Retinal pigment epithelial cell (primary cell): ENCODE data around the gene NPHP4.

Experiments
- DNase-seq: peaks from one replicate; pipeline ENCODE4 v3.0.0-alpha.2; 2010; ENCODE audit warnings: low read depth
- H3K4me3 ChIP-seq: 2 replicates; pipeline ENCODE4 v1.5.1; 2011; ENCODE audit warnings: mild to moderate bottlenecking, low read length, control low read depth, moderate library complexity
- TF ChIP-seq, protein P1 (sequence below): conservative IDR thresholded peaks from 2 replicates; pipeline ENCODE4 v1.5.1; 2011; ENCODE audit warnings: low read depth, low read length, control low read depth, inconsistent platforms

The NPHP4 gene

DNA sequence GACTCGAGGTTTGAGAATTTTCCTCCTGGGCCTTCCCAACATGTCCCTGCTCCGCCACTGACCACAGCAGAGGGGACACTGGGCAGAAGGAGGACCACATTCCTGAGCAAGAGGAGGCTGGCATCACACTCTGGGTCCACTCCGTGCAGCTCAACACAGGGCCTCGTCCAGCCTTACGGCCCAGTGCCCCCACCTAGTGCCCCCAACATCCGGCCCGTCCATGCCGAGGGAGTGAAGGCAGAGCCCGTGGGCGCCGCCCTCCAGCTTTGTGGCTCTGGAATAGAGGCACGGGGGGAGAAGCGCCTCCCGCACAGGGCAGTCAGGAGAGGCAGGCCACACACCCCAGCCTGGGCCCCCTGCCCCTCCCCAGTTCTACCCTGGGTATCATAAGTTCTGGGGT lies 158.3 kb downstream of the NPHP4 start:
- H3K4me3 ChIP-seq: no peak overlapping the region
- TF ChIP-seq, protein P1, sequence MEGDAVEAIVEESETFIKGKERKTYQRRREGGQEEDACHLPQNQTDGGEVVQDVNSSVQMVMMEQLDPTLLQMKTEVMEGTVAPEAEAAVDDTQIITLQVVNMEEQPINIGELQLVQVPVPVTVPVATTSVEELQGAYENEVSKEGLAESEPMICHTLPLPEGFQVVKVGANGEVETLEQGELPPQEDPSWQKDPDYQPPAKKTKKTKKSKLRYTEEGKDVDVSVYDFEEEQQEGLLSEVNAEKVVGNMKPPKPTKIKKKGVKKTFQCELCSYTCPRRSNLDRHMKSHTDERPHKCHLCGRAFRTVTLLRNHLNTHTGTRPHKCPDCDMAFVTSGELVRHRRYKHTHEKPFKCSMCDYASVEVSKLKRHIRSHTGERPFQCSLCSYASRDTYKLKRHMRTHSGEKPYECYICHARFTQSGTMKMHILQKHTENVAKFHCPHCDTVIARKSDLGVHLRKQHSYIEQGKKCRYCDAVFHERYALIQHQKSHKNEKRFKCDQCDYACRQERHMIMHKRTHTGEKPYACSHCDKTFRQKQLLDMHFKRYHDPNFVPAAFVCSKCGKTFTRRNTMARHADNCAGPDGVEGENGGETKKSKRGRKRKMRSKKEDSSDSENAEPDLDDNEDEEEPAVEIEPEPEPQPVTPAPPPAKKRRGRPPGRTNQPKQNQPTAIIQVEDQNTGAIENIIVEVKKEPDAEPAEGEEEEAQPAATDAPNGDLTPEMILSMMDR: no peak
- no peak for DNase-seq

DNA sequence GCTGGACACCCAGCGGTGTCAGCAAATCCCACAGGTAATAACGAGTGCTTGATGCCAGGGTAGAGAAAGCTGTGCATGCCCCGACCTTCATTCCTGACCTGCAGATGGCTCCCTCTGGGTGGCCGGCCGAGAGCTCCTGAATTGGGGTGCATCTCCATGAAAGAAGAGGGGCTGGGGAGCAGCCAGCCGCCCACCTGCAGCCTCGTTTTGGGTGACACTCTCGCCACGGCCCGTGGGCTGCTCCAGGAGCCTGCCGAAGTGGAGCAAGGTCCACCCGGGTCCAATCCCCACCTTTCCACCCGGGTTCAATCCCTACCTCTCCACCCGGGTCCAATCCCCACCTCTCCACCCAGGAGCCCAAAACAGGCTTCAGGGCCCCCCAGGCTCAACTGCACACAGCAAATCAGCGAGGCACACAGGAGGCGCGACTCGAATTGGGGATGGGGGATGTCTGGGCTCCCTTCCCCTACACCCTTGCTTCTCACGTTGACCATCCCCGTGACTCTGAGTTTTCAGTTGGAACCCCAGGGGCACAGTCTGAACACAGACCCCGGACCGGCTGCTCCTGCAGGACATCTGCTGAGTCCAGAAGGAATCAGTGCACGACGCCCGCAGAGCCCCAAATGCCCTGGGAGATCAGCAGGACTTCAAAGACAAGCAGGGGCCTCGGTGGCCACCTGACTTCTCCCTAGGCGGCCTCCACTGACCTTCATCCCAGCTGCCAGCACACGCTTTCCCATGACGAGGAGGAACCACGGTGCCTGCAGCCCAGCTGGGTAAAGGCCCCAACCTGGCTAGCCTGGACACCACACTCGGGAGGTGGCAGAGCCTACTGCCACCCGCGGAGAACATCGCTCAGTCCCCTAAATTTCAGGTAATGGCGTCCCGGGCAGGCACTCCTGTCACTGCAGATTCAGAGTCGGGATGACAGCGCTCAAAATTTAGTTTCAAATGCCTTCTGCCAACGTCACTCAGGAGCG lies 159.0 kb downstream of the NPHP4 start:
- TF ChIP-seq, protein P1: no peak
- DNase-seq: no peak
- H3K4me3 ChIP-seq: no peak overlapping the region

DNA sequence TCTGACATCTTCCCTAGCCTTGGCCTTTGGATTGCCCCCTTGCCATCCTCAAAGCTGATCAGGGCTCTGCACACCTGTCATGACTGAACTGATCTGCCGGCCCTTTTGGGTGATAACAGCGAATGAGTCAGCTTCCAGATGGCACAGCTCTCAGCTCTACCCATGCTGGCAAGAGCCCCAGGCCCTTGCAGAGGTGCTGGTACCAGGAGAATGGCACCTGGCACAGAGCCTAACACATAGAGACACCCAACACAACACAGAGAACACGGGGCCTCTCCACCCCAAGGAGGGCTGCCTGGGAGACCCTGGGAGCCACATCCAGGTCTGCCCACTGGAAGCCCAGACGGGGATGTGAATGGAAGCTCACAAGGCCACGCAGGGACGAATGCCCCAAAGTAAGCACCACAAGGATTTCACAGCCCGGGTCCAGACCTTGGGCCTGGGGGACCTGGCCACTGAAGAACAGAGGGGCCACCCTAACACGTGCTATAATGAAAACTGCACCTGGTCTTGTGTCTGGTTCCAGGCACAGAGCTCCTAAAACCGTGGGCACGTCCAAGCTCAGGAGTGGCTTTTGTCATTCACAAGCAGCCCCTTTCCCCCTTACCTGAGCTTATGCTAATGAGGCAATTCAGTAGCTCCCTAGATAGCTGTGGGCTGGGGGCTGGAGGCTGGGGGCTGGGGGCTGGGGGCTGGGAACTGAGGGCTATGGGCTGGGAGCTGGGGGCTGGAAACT lies 160.5 kb downstream of the NPHP4 start:
- TF ChIP-seq, protein P1: no peak

DNA sequence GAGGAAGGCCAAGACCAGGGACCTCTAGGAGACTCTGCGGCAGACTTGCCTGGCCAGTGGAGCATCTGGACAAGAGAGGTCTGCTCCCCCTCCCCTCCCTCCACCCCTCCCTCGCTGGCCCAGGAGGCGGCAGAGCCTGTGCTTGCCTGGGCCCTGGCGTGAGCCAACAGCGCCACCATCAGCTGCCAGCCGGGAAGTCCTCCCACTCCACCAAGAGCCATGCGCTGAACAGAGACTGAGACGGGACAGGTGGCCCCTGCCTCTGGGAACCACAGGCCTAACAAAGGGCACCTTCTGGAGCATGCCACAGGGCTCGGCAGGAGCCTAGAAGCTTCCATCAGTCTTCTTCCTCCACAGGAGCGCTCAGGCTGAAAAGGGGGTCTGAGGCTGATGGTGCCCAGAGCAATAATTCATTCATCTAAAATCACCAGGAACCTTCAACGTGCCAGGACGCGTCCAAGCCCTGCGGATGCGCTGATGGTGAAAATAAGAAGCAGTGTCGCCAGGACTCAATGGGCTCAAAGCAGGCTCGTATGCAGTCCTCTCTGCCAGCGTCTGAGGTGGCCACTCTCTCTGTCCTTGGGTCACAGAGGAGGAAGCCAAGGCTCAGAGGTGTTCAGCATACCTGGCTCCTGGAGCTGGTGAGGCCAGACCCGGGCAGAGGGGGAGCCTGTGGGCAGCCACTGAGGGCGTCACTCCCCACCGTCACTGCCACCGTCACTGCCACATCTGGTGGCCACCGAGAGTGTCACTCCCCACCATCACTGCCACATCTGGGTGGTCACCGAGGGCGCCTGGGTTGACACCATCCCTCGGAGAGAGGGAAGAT lies 161.2 kb downstream of the NPHP4 start:
- TF ChIP-seq, protein P1: no peak
- DNase-seq: no peak
- no peak overlapping the region for H3K4me3 ChIP-seq

More for the DNA sequence above, 160.5 kb downstream of the NPHP4 start:
- no peak overlapping the region for H3K4me3 ChIP-seq
- no peak for DNase-seq

DNA sequence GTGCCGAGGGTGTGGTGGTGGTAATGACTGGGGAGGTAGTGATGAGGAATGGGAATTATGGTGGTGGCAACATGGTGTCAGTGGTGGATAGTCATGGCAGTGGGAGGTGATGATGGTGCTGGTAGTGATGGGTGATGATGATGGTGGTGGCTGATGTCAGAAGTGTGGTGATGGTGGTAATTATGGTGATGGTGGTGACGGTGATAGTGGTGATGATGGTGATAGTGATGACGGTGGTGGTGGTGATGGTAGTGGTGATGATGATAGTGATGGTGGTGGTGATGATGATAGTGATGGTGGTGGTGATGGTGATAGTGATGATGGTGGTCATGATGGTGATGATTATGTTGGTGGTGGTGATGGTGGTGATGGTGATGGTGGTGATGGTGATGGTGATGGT lies 162.8 kb downstream of the NPHP4 start:
- no peak for DNase-seq
- H3K4me3 ChIP-seq: no peak overlapping the region
- TF ChIP-seq, protein P1: no peak

DNA sequence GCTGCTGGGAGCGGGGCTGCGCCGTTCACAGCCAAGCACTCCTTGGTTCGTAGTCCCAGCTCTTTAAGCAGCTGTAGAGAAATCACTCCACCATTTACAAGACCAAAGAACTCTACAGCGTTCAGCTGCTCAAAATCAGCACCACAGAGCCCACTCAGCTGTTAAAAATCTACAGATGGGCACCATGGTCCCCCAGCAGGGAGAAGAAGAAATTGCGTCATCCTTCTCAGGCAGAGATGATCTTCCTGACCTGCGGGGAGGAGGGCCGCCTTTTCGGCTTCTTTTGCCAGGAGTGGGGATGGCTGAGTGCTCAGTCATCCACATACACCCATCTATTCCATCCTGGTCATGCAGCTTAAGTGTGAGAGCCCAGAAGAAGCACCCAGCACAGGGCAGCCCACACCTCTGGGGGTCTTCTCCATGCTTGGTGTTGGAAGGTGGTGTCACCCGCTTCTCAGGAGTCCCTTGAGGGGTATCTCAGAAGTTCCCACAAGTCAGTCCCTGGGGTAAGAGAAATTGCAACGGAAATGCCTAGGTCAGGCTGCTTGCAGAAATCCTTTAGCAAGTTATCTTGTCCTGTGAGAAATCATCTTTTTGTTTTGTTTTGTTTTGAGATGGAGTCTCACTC lies 163.8 kb downstream of the NPHP4 start:
- TF ChIP-seq, protein P1: no peak
- DNase-seq: no peak
- H3K4me3 ChIP-seq: no peak overlapping the region
